ENCODE measurements around the gene SNPH. TPM values are rescaled to one million over a fixed set of nuclear protein-coding genes. Genes with fewer than 3 reads are reported as not detected.

The SNPH gene
- total and polyA plus RNA-seq, 2 of the 4 experiments (the other 2 are of a cell fraction): 3.1 to 4.5 TPM

- no peak overlapping the region for H3K4ac ChIP-seq (ENCODE audit: low read depth, low read length)
- peaks cover 25% of the 10 kb centered on the region for H3K9me1 ChIP-seq (ENCODE audit: insufficient read depth, low read length)
- no peak overlapping the region for H3K27ac ChIP-seq (ENCODE audit: insufficient read depth, low read length)
- H2AK9ac ChIP-seq (replicated peaks; ENCODE audit: low read depth, low read length, poor library complexity): peak overlapping the region; percentile 9
- DNase-seq (peak; percentile 11), ATAC-seq (ENCODE audit: low read depth) (peak; percentile 62)
- in situ Hi-C loops (cut with MboI; ENCODE audit: low sequenced_read_pairs): no loop called here
- ChIA-PET POLR2A (ENCODE audit: unreplicated experiment) (no interaction called here), CTCF (no interaction called here)
- H3K36me3 ChIP-seq (ENCODE audit: control insufficient read depth, insufficient read depth, low read length): no peaks in the 10 kb centered on the region; the same call in 1 of the 2 replicates
- WGBS, 2 experiments (ENCODE audit: extremely low coverage in 2 of 2, insufficient read length in 1 of 2): 83% methylated on average over 1 of the region's 6 CpGs; no CpG with 5 or more reads in 1 of the 2 experiments
- dilution Hi-C loops (cut with HindIII; ENCODE audit: low sequenced_read_pairs, unreplicated experiment): no loop called here
- no peaks in the 10 kb centered on the region for H3K9me3 ChIP-seq (ENCODE audit: control insufficient read depth, insufficient read depth, low read length)
- no peak overlapping the region for H4K91ac ChIP-seq (ENCODE audit: insufficient read depth, low read depth, low read length)
- H2BK20ac ChIP-seq (ENCODE audit: low read depth, low read length): no peak overlapping the region
- H3K4me3 ChIP-seq (ENCODE audit: insufficient read depth, low read depth, low read length): no peak overlapping the region
- no peak overlapping the region for H2BK120ac ChIP-seq (ENCODE audit: low read depth, low read length)
- H3K18ac ChIP-seq (ENCODE audit: low read depth, low read length): no peak overlapping the region
- H3K56ac ChIP-seq (ENCODE audit: extremely low read depth, insufficient read depth, low read length): no peak overlapping the region
- H3K4me2 ChIP-seq (ENCODE audit: low read depth, low read length): no peak overlapping the region
- TF ChIP-seq SMC3 (IDR thresholded peaks at IDR 0.05; ENCODE audit: low read depth, low read length) (no peak), POLR2A (IDR thresholded peaks at IDR 0.05; ENCODE audit: low read depth, low read length) (no peak), FOS (IDR thresholded peaks at IDR 0.05; ENCODE audit: low read depth, low read length) (no peak), CTCF (conservative IDR thresholded peaks at IDR 0.05; ENCODE audit: low read depth, low read length) (no peak), RAD21 (IDR thresholded peaks at IDR 0.05; ENCODE audit: low read length) (no peak), MXI1 (IDR thresholded peaks at IDR 0.05; ENCODE audit: borderline replicate concordance, low read depth, low read length) (no peak), BHLHE40 (IDR thresholded peaks at IDR 0.05; ENCODE audit: low read depth, low read length) (no peak), RCOR1 (IDR thresholded peaks at IDR 0.05; ENCODE audit: insufficient replicate concordance, low read length) (no peak)
- H2AK5ac ChIP-seq (ENCODE audit: low read depth, low read length): no peak overlapping the region
- intact Hi-C loops (cut with micrococcal nuclease): no loop called here
- H2BK5ac ChIP-seq (ENCODE audit: low read depth, low read length, poor library complexity, severe bottlenecking): no peak overlapping the region
- no peak overlapping the region for H3K9ac ChIP-seq (ENCODE audit: low read depth, low read length)
- H3K14ac ChIP-seq (replicated peaks; ENCODE audit: low read depth, low read length): no peak overlapping the region; the same call in 1 of the 2 replicates
- peaks cover 20% of the 10 kb centered on the region; the same call in 1 of the 2 replicates for H4K20me1 ChIP-seq (ENCODE audit: insufficient read depth, low read length)
- H3K4me1 ChIP-seq (ENCODE audit: control insufficient read depth, insufficient read depth, low read length): peaks cover 8% of the 10 kb centered on the region; the same call in 1 of the 2 replicates
- H2AFZ ChIP-seq (replicated peaks; ENCODE audit: low read length, poor library complexity): no peak overlapping the region
- H3K27me3 ChIP-seq (ENCODE audit: control insufficient read depth, insufficient read depth, low read length): no peaks in the 10 kb centered on the region
- no peak overlapping the region for H4K8ac ChIP-seq (ENCODE audit: low read depth in 2 of 2, low read length in 2 of 2)
- H2BK15ac ChIP-seq (ENCODE audit: low read depth, low read length): no peak overlapping the region
- H4K5ac ChIP-seq (ENCODE audit: low read depth, low read length): no peak overlapping the region
- peaks cover 14 to 25% of the 10 kb centered on the region in 2 experiments for H3K79me1 ChIP-seq (ENCODE audit: low read depth in 1 of 2, low read length in 2 of 2)
- no TSS peak for BruUV-seq (replicated peaks)
- H3K23ac ChIP-seq (ENCODE audit: low read depth, low read length): no peak overlapping the region
Measured at GRCh38 chr20:1280195-1281102, 14.4 kb downstream of the SNPH start.

Measured in IMR-90 (cell line).